GM12878 (cell line): ENCODE measurements around the gene PABPN1. TPM values are rescaled to one million over a fixed set of nuclear protein-coding genes. Genes with fewer than 3 reads are reported as not detected.

ENCODE experiments used
- ATAC-seq: fragments of 200-7000 bp; cut with Tn5 transposase; 3 replicates; pipeline ENCODE4 v1.9.1; 2020; ENCODE audit warnings: mild to moderate bottlenecking, moderate library complexity
- BruUV-seq: library from RNA; stranded (reverse); fragments of 400-500 nt; replicated peaks from 2 replicates; lab custom pipeline; 2021; lab: Mats Ljungman, UMichigan
- CTCF ChIA-PET: fragments of 300-600 bp; sonication (Branson Sonifier 250); formaldehyde crosslinking; extraction: SDS; loops from one replicate; lab custom pipeline; 2021; ENCODE audit warnings: inconsistent platforms; lab: Yijun Ruan, JAX
- POLR2A ChIA-PET: fragments of 350-600 bp; formaldehyde crosslinking; extraction: SDS; loops from one replicate; lab custom pipeline; 2021; ENCODE audit warnings: inconsistent platforms; lab: Charles Lee
- RAD21 ChIA-PET: fragments of 300-600 bp; sonication (Branson Sonifier 250); formaldehyde crosslinking; loops from one replicate; lab custom pipeline; 2023; ENCODE audit warnings: antibody characterized with exemption; ENCODE audit not compliant: unreplicated experiment; lab: Charles Lee
- SMC1A ChIA-PET: fragments of 300-600 bp; sonication (Branson Sonifier 250); formaldehyde crosslinking; loops from one replicate; lab custom pipeline; 2023; ENCODE audit not compliant: unreplicated experiment, uncharacterized antibody; lab: Charles Lee
- DNase-seq: peaks from one replicate; pipeline ENCODE4 v3.0.0-alpha.2; 2011; ENCODE audit warnings: low read depth, low spot score
- FAIRE-seq: peaks from 3 replicates; lab custom pipeline; 2011; peaks lifted over from hg19 to GRCh38; lab: Jason Lieb, UNC
- H2AFZ ChIP-seq: 2 replicates; pipeline ENCODE4 v1.6.0; 2011; ENCODE audit warnings: low read depth, low read length, control low read depth; ENCODE audit not compliant: control insufficient read depth
- H3K27ac ChIP-seq: 2 replicates; pipeline ENCODE4 v1.5.1; 2011; ENCODE audit warnings: control low read depth; ENCODE audit not compliant: control insufficient read depth, insufficient read depth
- H3K27me3 ChIP-seq, 2 experiments: replicated peaks in 1 of 2; 2 replicates each; pipeline versions ENCODE4 v1.6.0 to v1.6.1; 2011; ENCODE audit warnings: low read length in 1 of 2; ENCODE audit not compliant: control insufficient read depth in 2 of 2, insufficient read depth in 2 of 2
- H3K36me3 ChIP-seq, 2 experiments: 2 replicates each; pipeline ENCODE4 v1.5.1; 2011; ENCODE audit warnings: low read length in 1 of 2; ENCODE audit not compliant: control insufficient read depth in 2 of 2, insufficient read depth in 2 of 2
- H3K4me1 ChIP-seq: 2 replicates; pipeline ENCODE4 v1.6.1; 2011; ENCODE audit warnings: mild to moderate bottlenecking, low read length, moderate library complexity, mixed read lengths; ENCODE audit not compliant: control insufficient read depth, insufficient read depth
- H3K4me2 ChIP-seq: 2 replicates; pipeline ENCODE4 v1.6.0; 2011; ENCODE audit warnings: control low read depth; ENCODE audit not compliant: control insufficient read depth, insufficient read depth
- H3K4me3 ChIP-seq: fragments of 200-600 bp; sonication (generic); 2 replicates; pipeline ENCODE4 v1.5.1; 2016
- H3K79me2 ChIP-seq: 2 replicates; pipeline ENCODE4 v1.6.0; 2011; ENCODE audit warnings: low read length; ENCODE audit not compliant: control insufficient read depth, insufficient read depth
- H3K9ac ChIP-seq: 2 replicates; pipeline ENCODE4 v1.8.0; 2011; ENCODE audit warnings: low read length, control low read depth, mixed read lengths; ENCODE audit not compliant: control insufficient read depth, insufficient read depth
- H3K9me3 ChIP-seq: replicated peaks from 3 replicates; pipeline ENCODE4 v1.5.1; 2011; ENCODE audit warnings: mild to moderate bottlenecking, low read length; ENCODE audit not compliant: control insufficient read depth, insufficient read depth
- H4K20me1 ChIP-seq: 2 replicates; pipeline ENCODE4 v1.6.0; 2011; ENCODE audit not compliant: control insufficient read depth, insufficient read depth
- ATF2 ChIP-seq: IDR thresholded peaks from 2 replicates; pipeline ENCODE4 v1.6.1; 2012; ENCODE audit warnings: low read length, inconsistent platforms
- E4F1 ChIP-seq: fragments of 450-650 bp; IDR thresholded peaks from 2 replicates; pipeline ENCODE4 v1.6.1; 2018; ENCODE audit warnings: borderline replicate concordance, mild to moderate bottlenecking; ENCODE audit not compliant: partially characterized antibody
- NFIC ChIP-seq: IDR thresholded peaks from 2 replicates; pipeline ENCODE4 v1.6.1; 2012; ENCODE audit warnings: low read depth, mild to moderate bottlenecking, inconsistent platforms, low read length, moderate library complexity
- NFYA ChIP-seq: IDR thresholded peaks from 2 replicates; pipeline ENCODE4 v1.6.1; 2011; ENCODE audit warnings: low read depth, mild to moderate bottlenecking, low read length, improper control_type of control experiment, borderline replicate concordance
- NFYB ChIP-seq: IDR thresholded peaks from 2 replicates; pipeline ENCODE4 v1.6.1; 2011; ENCODE audit warnings: low read depth, mild to moderate bottlenecking, low read length, improper control_type of control experiment, moderate library complexity; ENCODE audit not compliant: insufficient read depth
- NR2F1 ChIP-seq: fragments of 450-650 bp; conservative IDR thresholded peaks from 2 replicates; pipeline ENCODE4 v1.6.1; 2017; ENCODE audit warnings: mild to moderate bottlenecking
- NRF1 ChIP-seq: conservative IDR thresholded peaks from 2 replicates; pipeline ENCODE4 v1.6.1; 2011; ENCODE audit warnings: mild to moderate bottlenecking, low read depth, low read length, improper control_type of control experiment
- PAX8 ChIP-seq: fragments of 450-650 bp; IDR thresholded peaks from 2 replicates; pipeline ENCODE4 v1.6.1; 2017; ENCODE audit warnings: mild to moderate bottlenecking, moderate library complexity
- RELA ChIP-seq: fragments of 450-650 bp; IDR thresholded peaks from 2 replicates; pipeline ENCODE4 v1.8.0; 2014; ENCODE audit warnings: borderline replicate concordance; ENCODE audit not compliant: partially characterized antibody
- RUNX3 ChIP-seq: IDR thresholded peaks from 2 replicates; pipeline ENCODE4 v1.6.1; 2012; ENCODE audit warnings: low read length, inconsistent platforms
- SP1 ChIP-seq: IDR thresholded peaks from one replicate; pipeline ENCODE4 v1.6.1; 2011; ENCODE audit warnings: low read depth, low read length
- TCF7 ChIP-seq: IDR thresholded peaks from 2 replicates; pipeline ENCODE4 v1.6.1; 2014; ENCODE audit warnings: antibody characterized with exemption, borderline replicate concordance
- ZBTB4 ChIP-seq: fragments of 450-650 bp; formaldehyde crosslinking; IDR thresholded peaks from 2 replicates; pipeline ENCODE4 v1.4.0; 2022; ENCODE audit warnings: mild to moderate bottlenecking, moderate library complexity
- ZNF384 ChIP-seq: IDR thresholded peaks from 2 replicates; pipeline ENCODE4 v1.6.1; 2012; ENCODE audit warnings: low read depth, mild to moderate bottlenecking, low read length, improper control_type of control experiment, borderline replicate concordance
- ZSCAN29 ChIP-seq: fragments of 450-650 bp; IDR thresholded peaks from 2 replicates; pipeline ENCODE4 v1.6.1; 2017; ENCODE audit warnings: mild to moderate bottlenecking, moderate library complexity
- WGBS: methylation state at CpG from one replicate; pipeline ENCODE4 v1.1.6; 2016; ENCODE audit warnings: low lambda C conversion rate; ENCODE audit not compliant: insufficient replicate concordance, insufficient coverage; ENCODE audit errors: missing lambda C conversion rate; 5-methylcytosine and 5-hydroxymethylcytosine counted together
- in situ Hi-C: fragments of 300-500 bp; cut with MboI; formaldehyde crosslinking; loops from 9 replicates; pipeline ENCODE4 v1.14.3; 2018; ENCODE audit warnings: mixed read lengths
- intact Hi-C: fragments of 100-400 bp; cut with micrococcal nuclease; formaldehyde crosslinking; loops from one replicate; pipeline ENCODE4 v1.14.2; 2022; ENCODE audit not compliant: unreplicated experiment
- polyA plus RNA-seq, 11 experiments: library from polyadenylated mRNA; depleted of rRNA in 4 of 11; unstranded in 6 of 11; stranded (reverse) in 5 of 11; fragments of >200 nt; fragmentation: Nextera tagmentation in 4 of 11; fragmentation: Illumina TruSeq in 1 of 11; extraction: Ambion mirVana in 4 of 11; extraction: Trizol in 1 of 11; gene quantifications; 1 replicate in 1 of 11; 2 replicates in 10 of 11; pipeline versions ENCODE4 v1.2.1 to v1.2.3, GENCODE V29; 2011 to 2016; ENCODE audit warnings: inconsistent platforms in 2 of 11, missing spikeins in 2 of 11, low read depth in 1 of 11
- total RNA-seq, 4 experiments: library from RNA; depleted of rRNA in 3 of 4; stranded (reverse); fragments of >200 nt in 3 of 4; fragmentation: Illumina TruSeq in 1 of 4; extraction: Trizol in 1 of 4; gene quantifications; 2 replicates each; pipeline versions ENCODE4 v1.2.1 to v1.2.3, GENCODE V29; 2013 to 2021

Gene PABPN1
- total and polyA plus RNA-seq, 10 of the 15 experiments (the other 5 are each of a cell fraction or from before 2014, with no cell fraction given): 31.3 to 248 (median 103) TPM

- FAIRE-seq (peak; percentile 59), DNase-seq (no peak), ATAC-seq (no peak)
- Histone ChIP-seq H3K4me1 (peaks cover 8% of the 10 kb centered on the region), H3K4me3 (no peak overlapping the region), H3K27ac (no peak overlapping the region), H3K4me2 (peak overlapping the region; percentile 17), H3K9me3 (no peaks in the 10 kb centered on the region), H3K9ac (no peak overlapping the region), H3K79me2 (peaks cover 7% of the 10 kb centered on the region), H2AFZ (no peak overlapping the region), H3K36me3 (no peaks in the 10 kb centered on the region), H3K27me3 (no peaks in the 10 kb centered on the region), H4K20me1 (no peaks in the 10 kb centered on the region)
- 83% methylated on average over 2 of the region's 2 CpGs for WGBS
- POLR2A ChIA-PET: interaction anchor here (0.6 to 5.7 kb wide), 2 partner anchors 22 to 198 kb away, joined by 3 to 98 read pairs; partner anchors contain the start of gene PABPN1
- in situ Hi-C loops: no loop called here
- BruUV-seq: no TSS peak
- CTCF ChIA-PET: interaction anchor here (0.6 to 5.8 kb wide), 11 partner anchors 10 to 261 kb away, joined by 3 to 77 read pairs (median 6); partner anchors contain the start of gene PABPN1
- SMC1A ChIA-PET: interaction anchor here (0.7 to 7.1 kb wide), 4 partner anchors 13 to 268 kb away, joined by 3 to 34 read pairs (median 6); partner anchors contain the start of genes AP1G2 and HOMEZ
- RAD21 ChIA-PET: interaction anchor here (0.6 to 4.0 kb wide), 5 partner anchors 13 to 256 kb away, joined by 3 to 21 read pairs (median 4); partner anchors contain the start of genes HOMEZ and PABPN1
- intact Hi-C loops: no loop called here
- no peak for TF ChIP-seq NFIC
- no peak for TF ChIP-seq TCF7
- TF ChIP-seq NRF1: no peak
- no peak for TF ChIP-seq NFYA
- TF ChIP-seq NR2F1: no peak
- TF ChIP-seq ZSCAN29: no peak
- no peak for TF ChIP-seq ATF2
- no peak for TF ChIP-seq NFYB
- no peak for TF ChIP-seq ZBTB4 (CRISPR knock-in tag)
- TF ChIP-seq RUNX3: peak; percentile 10; the same call in 1 of the 2 replicates
- no peak for TF ChIP-seq RELA
- TF ChIP-seq SP1: no peak
- TF ChIP-seq PAX8: no peak
- no peak for TF ChIP-seq E4F1
- peak; percentile 87 for TF ChIP-seq ZNF384
Measured at GRCh38 chr14:23299211-23299957, 21.9 kb upstream of the PABPN1 start.
